ENCODE results near the gene CD46. TPM values are rescaled to one million over a fixed set of nuclear protein-coding genes. Genes with fewer than 3 reads are reported as not detected.

Gene CD46
- total RNA-seq, 1 experiment from 2014 or later = 100 TPM

- ATAC-seq = peak; percentile 9; the same call in 1 of the 2 replicates
Observed at GRCh38 chr1:207823531-207823879, 71.7 kb downstream of the CD46 start.

More at GRCh38 chr1:207823531-207823879, 71.7 kb downstream of the CD46 start:
- no peaks in the 10 kb centered on the region for H3K9me3 ChIP-seq (ENCODE audit: control insufficient read depth in 1 of 2, insufficient read depth in 1 of 2, low read depth in 1 of 2, low read length in 2 of 2)
- H3K27ac ChIP-seq (ENCODE audit: low read depth, low read length) = no peak overlapping the region
- H3K9me2 ChIP-seq (ENCODE audit: insufficient read depth) = no peaks in the 10 kb centered on the region
- H3K4me2 ChIP-seq (ENCODE audit: low read length) = no peak overlapping the region
- no peak overlapping the region for H2AFZ ChIP-seq (ENCODE audit: low read depth, low read length, poor library complexity, severe bottlenecking)
- H3K9ac ChIP-seq (ENCODE audit: low read length) = no peak overlapping the region
- TF ChIP-seq CTCF (IDR thresholded peaks at IDR 0.05 in 2 of 3, conservative IDR thresholded peaks at IDR 0.05 in 1 of 3; ENCODE audit: borderline replicate concordance in 1 of 3, insufficient read depth in 1 of 3, low read depth in 2 of 3, low read length in 2 of 3) (no peak), ZNF274 (IDR thresholded peaks at IDR 0.05; ENCODE audit: low read depth, low read length) (no peak), SIN3A (IDR thresholded peaks at IDR 0.05; ENCODE audit: low read depth) (no peak), ZBTB33 (IDR thresholded peaks at IDR 0.05; ENCODE audit: extremely low read depth, insufficient replicate concordance, low read length) (no peak), SP1 (IDR thresholded peaks at IDR 0.05; ENCODE audit: low read depth) (no peak), REST (IDR thresholded peaks at IDR 0.05; ENCODE audit: low read depth) (no peak), SRF (IDR thresholded peaks at IDR 0.05; ENCODE audit: low read depth) (no peak)
- intact Hi-C loops (cut with micrococcal nuclease) = no loop called here
- no peaks in the 10 kb centered on the region for H3K27me3 ChIP-seq (ENCODE audit: insufficient read depth, low read length)
- no peaks in the 10 kb centered on the region for H3K36me3 ChIP-seq (ENCODE audit: control insufficient read depth in 1 of 2, insufficient read depth in 2 of 2, low read length in 2 of 2)
- no peak for DNase-seq (ENCODE audit: low read depth, low spot score)
- POLR2A ChIA-PET = interaction anchor here (0.7 kb wide), 1 partner anchor 62 kb away, joined by 4 read pairs; no protein-coding TSS in a partner anchor
- peaks cover 5 to 16% of the 10 kb centered on the region in 2 experiments; a peak in 2 of 4 replicates for H3K4me1 ChIP-seq (ENCODE audit: control insufficient read depth in 1 of 2, insufficient read depth in 2 of 2, low read length in 2 of 2)
- no peaks in the 10 kb centered on the region for H4K20me1 ChIP-seq (ENCODE audit: insufficient read depth)
- H3K79me2 ChIP-seq (ENCODE audit: insufficient read depth, low read length) = peaks cover 31% of the 10 kb centered on the region
- BruUV-seq (replicated peaks) = no TSS peak
- H3K4me3 ChIP-seq (replicated peaks in 1 of 2; ENCODE audit: low read depth in 1 of 2, low read length in 2 of 2) = no peak overlapping the region
- CTCF ChIA-PET = interaction anchor here (0.9 to 1.7 kb wide), 2 partner anchors 62 kb away, joined by 3 to 5 read pairs; no protein-coding TSS in a partner anchor
- RAD21 ChIA-PET (ENCODE audit: low non-redundant PET in 1 of 2, low total read pairs in 2 of 2, uncharacterized antibody in 2 of 2, unreplicated experiment in 2 of 2) = no interaction called here

Data from HCT116 (cell line).